Retina (tissue), 1 donor: ENCODE data around the gene PTPRN2.
A peak's percentile ranks its signal among the peaks of the same experiment; 100 is the strongest.
"Not testable (repeated sequence)": the region's sequence is repeated elsewhere in the genome, so short reads cannot be mapped to it uniquely, and the experiment has no call there.

Source experiments
- DNase-seq: peaks from one replicate; pipeline ENCODE4 v3.0.0-alpha.2; 2016

The PTPRN2 gene

DNA sequence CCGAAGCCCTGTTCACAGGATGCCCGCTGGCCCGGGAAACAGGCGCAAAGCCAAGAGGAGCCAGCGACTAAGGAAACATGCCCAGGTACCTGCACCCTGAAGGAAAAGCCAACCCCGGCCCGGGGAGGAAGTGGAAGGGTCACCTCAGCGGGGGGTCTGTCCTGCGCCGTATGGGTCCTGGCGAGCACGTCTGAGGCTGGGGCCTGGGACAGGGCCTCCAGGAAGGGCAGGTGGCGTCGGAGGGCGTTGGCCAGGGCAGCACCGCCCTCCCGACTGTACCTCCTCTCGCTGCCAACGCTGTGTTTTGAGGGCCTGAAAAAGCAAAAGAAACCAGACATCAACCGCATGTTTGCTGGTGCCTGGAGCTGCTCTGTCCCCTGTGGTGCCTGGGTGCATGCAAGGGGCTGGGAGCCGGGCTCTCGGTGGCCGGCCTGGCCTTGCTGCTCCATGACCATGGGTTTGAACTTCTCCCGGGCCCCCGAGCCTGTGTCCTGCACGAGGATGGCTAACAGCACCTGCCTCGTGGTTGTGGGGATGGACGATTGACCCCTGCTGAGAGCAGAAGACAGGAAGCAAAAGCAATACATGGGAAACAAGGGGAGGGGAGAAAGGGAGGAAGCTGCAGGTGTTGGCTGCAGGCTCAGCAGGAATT lies 395.3 kb downstream of the PTPRN2 start:
- DNase-seq, result no peak

GRCh38 chr7:158191671-158192070 lies 396.0 kb downstream of the PTPRN2 start:
- no peak for DNase-seq

DNA sequence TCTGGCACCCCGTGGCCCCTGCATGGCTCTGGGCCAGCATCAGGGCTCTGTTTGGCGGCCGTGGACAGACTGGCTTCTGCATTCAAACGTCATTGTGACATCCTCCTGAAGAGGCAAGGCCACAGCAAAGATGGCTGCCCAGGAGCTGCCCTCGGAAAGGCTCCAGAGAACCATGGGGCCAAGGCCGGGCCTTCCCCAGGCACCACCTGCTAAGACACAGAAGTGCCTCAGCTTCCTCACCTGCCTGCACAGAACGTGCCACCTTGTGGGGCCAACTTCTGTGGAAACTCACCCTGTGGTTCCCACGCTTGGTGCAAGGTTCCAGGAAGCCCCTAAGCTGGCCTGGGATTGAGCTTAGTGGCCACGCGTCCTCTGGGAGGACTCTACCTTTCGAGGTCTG lies 396.9 kb downstream of the PTPRN2 start:
- no peak for DNase-seq

GRCh38 chr7:158188676-158189075 lies 398.9 kb downstream of the PTPRN2 start:
- DNase-seq, result no peak

DNA sequence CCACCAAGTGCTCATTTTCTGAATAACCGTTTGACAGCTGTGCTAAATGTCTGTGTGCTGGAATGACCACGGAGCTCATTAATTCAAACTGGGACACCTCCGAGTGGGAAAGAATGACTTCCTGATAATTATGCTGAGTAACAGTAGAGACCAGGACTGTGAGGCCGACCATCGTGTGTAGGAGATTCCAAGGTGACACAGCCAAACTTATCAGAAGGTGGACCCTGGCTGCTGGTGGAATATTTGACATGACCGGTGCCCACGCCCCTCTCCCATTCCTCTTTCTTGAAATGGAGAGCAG lies 400.0 kb downstream of the PTPRN2 start:
- no peak for DNase-seq

DNA sequence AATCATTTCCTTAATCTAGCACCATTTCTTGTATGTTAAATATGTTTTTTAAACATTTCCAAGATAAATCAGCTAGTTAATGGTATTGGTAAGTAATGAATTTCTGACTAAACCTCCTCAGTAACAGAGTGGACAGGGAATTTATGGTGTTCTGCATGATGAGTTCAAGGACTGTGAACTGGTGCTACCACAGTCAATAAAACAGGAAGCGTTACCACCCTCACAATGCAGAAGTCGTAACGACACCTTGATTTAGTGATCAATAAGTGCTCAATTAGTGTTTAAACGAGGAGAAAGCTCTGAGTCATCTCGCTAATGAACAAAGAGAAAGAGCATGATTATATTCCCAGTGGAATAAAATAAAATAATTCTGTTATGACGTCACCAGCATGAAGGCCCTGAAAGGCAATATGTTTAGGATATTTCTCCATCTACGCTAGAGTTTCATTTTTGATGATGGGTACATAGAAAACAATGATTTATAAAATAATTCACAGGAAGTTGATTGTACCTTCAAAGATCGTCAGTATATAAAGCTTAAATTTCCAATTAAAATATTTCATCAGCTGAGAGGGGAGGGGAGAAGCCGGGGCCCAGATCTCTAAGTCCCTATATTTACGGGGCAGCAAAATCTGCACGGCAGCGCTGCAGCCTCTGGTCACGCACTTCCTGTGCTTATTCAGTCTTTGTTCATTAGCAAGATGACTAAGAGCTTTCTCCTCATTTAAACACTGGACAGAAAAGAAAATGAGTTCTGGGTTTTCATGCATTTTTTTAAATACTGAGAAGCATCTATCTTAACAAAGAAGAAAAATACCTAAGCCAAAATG lies 400.5 kb downstream of the PTPRN2 start:
- DNase-seq, result peak; percentile 40

DNA sequence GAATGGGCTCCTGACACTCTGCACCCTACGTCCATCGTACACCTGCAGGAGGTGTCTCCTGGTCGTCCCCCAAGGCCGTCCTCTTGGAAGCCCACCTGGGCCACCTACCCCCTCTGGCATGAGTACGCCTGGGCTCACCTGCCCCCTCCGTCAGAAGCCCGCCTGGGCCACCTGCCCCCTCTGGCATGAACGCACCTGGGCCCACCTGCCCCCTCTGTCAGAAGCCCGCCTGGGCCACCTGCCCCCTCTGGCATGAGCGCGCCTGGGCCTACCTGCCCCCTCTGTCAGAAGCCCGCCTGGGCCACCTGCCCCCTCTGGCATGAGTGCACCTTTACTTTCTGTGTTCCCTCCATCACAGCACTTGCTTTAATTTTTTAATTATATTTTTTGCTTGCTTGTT lies 401.2 kb downstream of the PTPRN2 start:
- no peak for DNase-seq

GRCh38 chr7:158185653-158186052 lies 402.0 kb downstream of the PTPRN2 start:
- DNase-seq, result no peak

DNA sequence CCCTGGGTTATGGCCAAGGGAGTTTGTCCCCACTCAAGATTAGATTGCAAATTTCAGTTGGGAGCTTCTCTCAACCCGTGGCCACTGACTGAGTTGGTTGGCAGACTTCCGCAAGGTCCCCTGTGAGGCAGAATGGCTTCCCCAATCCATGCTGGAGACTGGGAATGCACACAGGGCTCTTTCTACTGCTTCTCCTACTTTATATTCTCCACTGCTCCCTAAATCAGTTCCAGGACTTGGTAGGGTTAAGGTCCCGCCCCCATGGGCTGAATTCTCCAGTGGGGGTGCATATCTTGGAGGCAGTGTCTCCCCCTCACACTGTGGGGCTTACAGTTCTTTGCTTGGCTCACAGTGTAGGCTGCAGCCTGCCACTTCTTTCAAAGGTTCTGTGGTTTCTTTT lies 404.2 kb downstream of the PTPRN2 start:
- DNase-seq, result no peak

- no peak for DNase-seq
These were observed 411.0 kb downstream of the PTPRN2 start for GRCh38 chr7:158176561-158177173.

- DNase-seq, result no peak
These were observed 411.8 kb downstream of the PTPRN2 start for GRCh38 chr7:158175779-158176178.

DNA sequence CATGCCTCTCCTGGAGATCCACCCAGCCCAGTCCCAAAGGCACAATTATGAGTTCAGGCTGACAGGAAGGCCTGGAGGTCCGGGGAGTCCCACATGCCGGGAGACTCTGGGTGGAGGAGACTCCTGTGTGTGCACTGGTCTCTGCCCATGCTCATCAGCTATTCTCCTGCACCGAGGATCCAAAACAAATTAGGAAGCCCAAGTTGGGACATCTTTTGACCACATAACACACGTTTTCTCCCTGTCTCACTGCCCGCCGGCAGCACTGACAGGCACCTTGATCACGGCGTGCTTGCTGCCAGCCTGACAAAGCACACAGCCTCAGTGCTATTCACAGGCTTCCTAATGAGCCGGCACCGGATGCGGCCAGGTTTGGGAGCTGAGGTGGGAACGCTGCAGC lies 412.7 kb downstream of the PTPRN2 start:
- DNase-seq, result no peak

DNA sequence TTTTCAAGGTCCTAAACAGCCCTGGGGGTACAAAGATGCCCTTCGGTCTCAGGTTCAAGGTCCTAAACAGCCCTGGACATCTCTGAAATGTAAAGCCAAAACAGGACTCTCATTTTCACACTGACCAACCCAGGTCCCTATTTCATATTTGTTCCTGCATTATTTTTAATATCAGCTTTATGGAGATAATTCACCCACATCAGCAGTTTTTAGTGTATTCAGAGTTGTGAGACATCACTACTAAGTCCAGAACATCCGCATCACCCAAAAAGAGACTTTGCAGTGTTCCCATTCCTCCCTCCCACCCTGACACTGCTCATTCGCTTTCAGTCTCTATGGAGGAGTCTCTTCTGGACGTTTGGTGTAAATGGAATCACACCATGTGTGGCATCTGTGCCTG lies 420.2 kb downstream of the PTPRN2 start:
- DNase-seq, result no peak

DNA sequence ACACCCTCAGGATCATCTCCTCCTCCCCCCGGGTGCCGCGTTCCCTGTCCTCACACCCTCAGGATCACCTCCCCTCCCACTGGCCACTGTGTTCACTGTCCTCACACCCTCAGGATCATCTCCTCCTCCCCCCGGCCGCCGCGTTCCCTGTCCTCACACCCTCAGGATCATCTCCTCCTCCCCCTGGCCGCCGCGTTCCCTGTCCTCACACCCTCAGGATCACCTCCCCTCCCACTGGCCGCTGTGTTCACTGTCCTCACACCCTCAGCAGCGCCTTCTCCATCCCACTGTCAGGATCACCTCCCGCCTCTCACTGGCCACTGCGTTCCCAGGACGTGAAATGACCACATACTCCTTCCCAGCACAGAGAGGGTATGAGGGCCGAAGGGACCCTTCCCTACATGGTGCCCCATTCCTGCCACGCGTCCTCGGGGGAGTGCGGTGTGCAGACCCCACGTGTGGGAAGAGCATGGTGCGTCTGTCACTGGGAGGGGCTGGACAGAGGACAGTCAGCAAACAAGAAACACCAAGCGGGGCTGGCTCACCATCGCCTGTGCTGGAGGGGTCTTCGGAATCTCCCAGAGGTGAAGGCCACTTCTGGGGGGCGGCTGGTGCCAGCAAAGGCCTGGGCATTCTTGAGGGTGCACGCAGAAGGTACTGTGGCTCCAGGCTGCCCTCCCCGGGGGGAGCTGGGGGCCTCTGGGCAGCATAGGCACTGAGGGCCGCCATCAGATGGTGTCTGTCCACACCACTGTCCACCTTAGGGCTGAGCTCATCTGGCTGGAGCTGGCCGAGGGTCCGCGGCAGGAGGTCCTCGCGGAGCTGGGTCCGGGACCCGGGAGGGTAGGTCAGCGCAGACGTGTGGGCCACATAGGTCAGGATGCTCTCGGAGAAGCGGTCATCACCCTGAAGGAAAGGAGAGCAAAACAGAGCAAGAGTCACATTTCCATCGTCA lies 421.0 kb downstream of the PTPRN2 start:
- no peak for DNase-seq

- DNase-seq, result no peak
These were observed 421.9 kb downstream of the PTPRN2 start for GRCh38 chr7:158165711-158166110.

- DNase-seq, result no peak
These were observed 423.2 kb downstream of the PTPRN2 start for GRCh38 chr7:158164101-158165095.

DNA sequence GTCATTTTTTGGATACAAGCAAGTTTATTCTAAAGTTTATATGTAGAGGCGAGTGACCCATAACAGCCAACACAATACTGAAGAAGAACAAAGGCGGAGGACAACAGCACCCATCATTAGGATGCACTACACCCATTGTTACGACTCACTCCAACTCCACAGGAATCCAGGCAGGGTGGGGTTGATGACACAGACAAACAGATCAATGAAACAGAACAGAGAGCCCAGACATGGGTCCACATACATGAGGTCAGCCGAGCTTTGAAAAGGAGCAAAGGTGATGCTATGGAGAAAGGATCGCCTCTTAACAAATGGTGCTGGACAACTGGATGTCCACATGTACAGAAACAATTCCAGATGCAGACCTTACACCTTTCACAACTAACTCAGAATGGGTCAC lies 426.4 kb downstream of the PTPRN2 start:
- no peak for DNase-seq

DNA sequence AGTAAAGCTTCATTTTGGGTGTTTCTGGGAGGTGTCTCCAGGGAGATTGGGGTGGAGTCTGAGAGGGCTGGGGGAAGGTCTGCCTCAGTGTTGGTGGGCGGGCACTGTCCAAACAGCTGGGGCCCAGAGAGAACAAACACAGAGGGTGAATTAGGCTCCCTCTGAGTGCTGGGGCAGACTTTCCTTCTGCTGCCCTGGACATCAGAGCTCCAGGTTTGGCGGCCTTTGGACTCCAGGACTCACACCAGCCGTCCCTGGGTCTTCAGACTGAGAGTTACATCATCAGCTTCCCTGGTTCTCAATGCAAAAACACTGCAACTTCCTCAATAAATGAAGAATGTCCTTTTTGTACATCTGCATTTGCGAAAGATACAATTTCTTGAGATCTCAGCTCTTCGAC lies 427.4 kb downstream of the PTPRN2 start:
- no peak for DNase-seq

- no peak for DNase-seq
These were observed 430.2 kb downstream of the PTPRN2 start for GRCh38 chr7:158157460-158157859.

- not testable (repeated sequence) for DNase-seq
These were observed 436.4 kb downstream of the PTPRN2 start for GRCh38 chr7:158151273-158151672.

GRCh38 chr7:158150234-158150633 lies 437.4 kb downstream of the PTPRN2 start:
- no peak for DNase-seq

GRCh38 chr7:158147431-158147830 lies 440.2 kb downstream of the PTPRN2 start:
- not testable (repeated sequence) for DNase-seq
